H9 (cell line): ENCODE measurements around the gene NFKBIA. TPM values are rescaled to one million over a fixed set of nuclear protein-coding genes. Genes with fewer than 3 reads are reported as not detected.

Source experiments
- DNase-seq: peaks from one replicate; pipeline ENCODE4 v3.0.0-alpha.2; 2017
- H2AFZ ChIP-seq: one replicate; pipeline ENCODE4 v1.6.1; 2013; ENCODE audit warnings: mild to moderate bottlenecking, low read length, control low read depth, moderate library complexity
- H2AK5ac ChIP-seq: 2 replicates; pipeline ENCODE4 v1.6.1; 2013; ENCODE audit warnings: low read length, control low read depth, mixed read lengths; ENCODE audit not compliant: insufficient read length
- H2BK120ac ChIP-seq: one replicate; pipeline ENCODE4 v1.6.1; 2013; ENCODE audit warnings: low read depth, mild to moderate bottlenecking, low read length, control low read depth, inconsistent platforms; ENCODE audit not compliant: poor library complexity, severe bottlenecking
- H2BK12ac ChIP-seq: 2 replicates; pipeline ENCODE4 v1.6.1; 2013; ENCODE audit warnings: low read length, control low read depth, mixed read lengths, low read depth; ENCODE audit not compliant: insufficient read length
- H2BK15ac ChIP-seq: 2 replicates; pipeline ENCODE4 v1.6.1; 2013; ENCODE audit warnings: low read depth, low read length, control low read depth
- H2BK20ac ChIP-seq: one replicate; pipeline ENCODE4 v1.6.1; 2013; ENCODE audit warnings: low read depth, mild to moderate bottlenecking, low read length, control low read depth, inconsistent platforms; ENCODE audit not compliant: poor library complexity, severe bottlenecking
- H2BK5ac ChIP-seq: 2 replicates; pipeline ENCODE4 v1.6.1; 2013; ENCODE audit warnings: low read length, control low read depth, mixed read lengths; ENCODE audit not compliant: insufficient read length
- H3K14ac ChIP-seq: 2 replicates; pipeline ENCODE4 v1.6.1; 2013; ENCODE audit warnings: low read length, control low read depth; ENCODE audit not compliant: insufficient read depth
- H3K18ac ChIP-seq: 2 replicates; pipeline ENCODE4 v1.6.1; 2013; ENCODE audit warnings: low read depth, mild to moderate bottlenecking, mixed read lengths, low read length, control low read depth; ENCODE audit not compliant: insufficient read length
- H3K23ac ChIP-seq: 2 replicates; pipeline ENCODE4 v1.6.1; 2013; ENCODE audit warnings: low read length, control low read depth, mixed read lengths, low read depth; ENCODE audit not compliant: insufficient read length
- H3K23me2 ChIP-seq: 2 replicates; pipeline ENCODE4 v1.6.1; 2013; ENCODE audit warnings: low read depth, mild to moderate bottlenecking, mixed read lengths, low read length, control low read depth; ENCODE audit not compliant: insufficient read length, poor library complexity, severe bottlenecking
- H3K27ac ChIP-seq: 2 replicates; pipeline ENCODE4 v1.5.1; 2013; ENCODE audit warnings: low read length, control low read depth, mixed read lengths, low read depth; ENCODE audit not compliant: insufficient read length
- H3K27me3 ChIP-seq: 2 replicates; pipeline ENCODE4 v1.6.1; 2013; ENCODE audit warnings: low read length, control low read depth, inconsistent platforms; ENCODE audit not compliant: insufficient read depth
- H3K4ac ChIP-seq: 2 replicates; pipeline ENCODE4 v1.6.1; 2013; ENCODE audit warnings: low read depth, mild to moderate bottlenecking, control low read depth, inconsistent platforms, low read length, moderate library complexity
- H3K4me1 ChIP-seq: 2 replicates; pipeline ENCODE4 v1.6.1; 2013; ENCODE audit warnings: low read length, control low read depth, inconsistent platforms; ENCODE audit not compliant: insufficient read depth
- H3K4me2 ChIP-seq: 2 replicates; pipeline ENCODE4 v1.6.1; 2013; ENCODE audit warnings: low read length, control low read depth, mixed read lengths; ENCODE audit not compliant: insufficient read length, insufficient read depth
- H3K56ac ChIP-seq: 2 replicates; pipeline ENCODE4 v1.6.1; 2013; ENCODE audit warnings: low read depth, mild to moderate bottlenecking, mixed read lengths, low read length, control low read depth; ENCODE audit not compliant: insufficient read length
- H3K79me1 ChIP-seq: 2 replicates; pipeline ENCODE4 v1.6.1; 2013; ENCODE audit warnings: low read depth, mild to moderate bottlenecking, moderate library complexity, low read length, control low read depth, inconsistent platforms; ENCODE audit not compliant: insufficient read depth, poor library complexity, severe bottlenecking
- H3K79me2 ChIP-seq: 2 replicates; pipeline ENCODE4 v1.6.1; 2013; ENCODE audit warnings: low read length, control low read depth, inconsistent platforms; ENCODE audit not compliant: insufficient read depth
- H3K9ac ChIP-seq: 2 replicates; pipeline ENCODE4 v1.6.1; 2013; ENCODE audit warnings: low read length, control low read depth, mixed read lengths; ENCODE audit not compliant: insufficient read length; ENCODE audit errors: extremely low read depth
- H3K9me3 ChIP-seq: one replicate; pipeline ENCODE4 v1.6.1; 2013; ENCODE audit warnings: low read depth, low read length, inconsistent platforms; ENCODE audit not compliant: control insufficient read depth
- H3T11ph ChIP-seq: one replicate; pipeline ENCODE4 v1.6.1; 2013; ENCODE audit warnings: mild to moderate bottlenecking, low read length, control low read depth, inconsistent platforms
- H4K20me1 ChIP-seq: one replicate; pipeline ENCODE4 v1.6.1; 2013; ENCODE audit not compliant: control insufficient read depth, insufficient read length, insufficient read depth
- H4K5ac ChIP-seq: 2 replicates; pipeline ENCODE4 v1.6.1; 2013; ENCODE audit warnings: low read depth, mild to moderate bottlenecking, mixed read lengths, low read length, control low read depth; ENCODE audit not compliant: insufficient read length
- H4K8ac ChIP-seq: replicated peaks from 2 replicates; pipeline ENCODE4 v1.6.1; 2013; ENCODE audit warnings: low read length, control low read depth, mixed read lengths, low read depth; ENCODE audit not compliant: insufficient read length
- H4K91ac ChIP-seq: 2 replicates; pipeline ENCODE4 v1.6.1; 2013; ENCODE audit warnings: low read depth, mild to moderate bottlenecking, moderate library complexity, mixed read lengths, low read length, control low read depth; ENCODE audit not compliant: insufficient read length
- H3K27ac Mint-ChIP-seq, 3 experiments: 2 replicates in 2 of 3; 3 replicates in 1 of 3; pipeline ENCODE4 v1.8.0; 2020 to 2021; ENCODE audit warnings: mixed read lengths in 3 of 3, mild to moderate bottlenecking in 1 of 3, moderate library complexity in 1 of 3
- H3K27me3 Mint-ChIP-seq: 2 replicates; pipeline ENCODE4 v1.8.0; 2021; ENCODE audit warnings: low read depth, mild to moderate bottlenecking, moderate library complexity, mixed read lengths
- H3K36me3 Mint-ChIP-seq, 3 experiments: 2 replicates in 2 of 3; 3 replicates in 1 of 3; pipeline ENCODE4 v1.8.0; 2020 to 2021; ENCODE audit warnings: low read depth in 3 of 3, mixed read lengths in 3 of 3; ENCODE audit not compliant: insufficient read depth in 1 of 3
- H3K4me1 Mint-ChIP-seq, 2 experiments: 2 replicates each; pipeline ENCODE4 v1.8.0; 2020; ENCODE audit warnings: mixed read lengths in 2 of 2
- H3K4me3 Mint-ChIP-seq, 2 experiments: 2 replicates in 1 of 2; 3 replicates in 1 of 2; pipeline ENCODE4 v1.8.0; 2020 to 2021; ENCODE audit warnings: mild to moderate bottlenecking in 2 of 2, mixed read lengths in 2 of 2, moderate library complexity in 1 of 2
- H3K9me3 Mint-ChIP-seq, 2 experiments: 2 replicates in 1 of 2; 3 replicates in 1 of 2; pipeline ENCODE4 v1.8.0; 2020; ENCODE audit warnings: mild to moderate bottlenecking in 2 of 2, mixed read lengths in 2 of 2, moderate library complexity in 1 of 2
- CTCF ChIP-seq: fragments of 200-600 bp; sonication (generic); conservative IDR thresholded peaks from 3 replicates; pipeline ENCODE4 v1.8.0; 2021; ENCODE audit warnings: antibody characterized with exemption, mild to moderate bottlenecking
- WGBS: extraction: QIAGEN DNeasy Blood & Tissue Kit; methylation state at CpG from one replicate; pipeline ENCODE4 v1.1.7; 2013; ENCODE audit warnings: missing lambda C conversion rate, low lambda C conversion rate, mixed read lengths; ENCODE audit not compliant: insufficient read length; ENCODE audit errors: extremely low coverage; 5-methylcytosine and 5-hydroxymethylcytosine counted together
- total RNA-seq: library from RNA; stranded (reverse); gene quantifications from 2 replicates; pipeline ENCODE4 v1.2.1, GENCODE V29; 2021

NFKBIA gene
- total RNA-seq, 1 experiment from 2014 or later = 38.4 TPM

GRCh38 chr14:35433826-35434225 is 29.3 kb upstream of the NFKBIA start:
- H3K18ac ChIP-seq = no peak overlapping the region
- no peak overlapping the region for H2AK5ac ChIP-seq
- no peak overlapping the region for H3K56ac ChIP-seq
- no CpG with 5 or more reads among the region's 1 CpG for WGBS
- H2AFZ ChIP-seq = no peak overlapping the region
- H3T11ph ChIP-seq = no peak overlapping the region
- no peak for DNase-seq
- no peak overlapping the region for H2BK120ac ChIP-seq
- no peak overlapping the region for H4K8ac ChIP-seq
- H3K4me1 Mint-ChIP-seq = no peaks in the 10 kb centered on the region; a peak in 1 of 4 replicates
- no peak overlapping the region for H3K4me2 ChIP-seq
- H3K36me3 Mint-ChIP-seq = no peaks in the 10 kb centered on the region
- no peaks in the 10 kb centered on the region for H3K79me2 ChIP-seq
- H3K9me3 ChIP-seq = no peaks in the 10 kb centered on the region
- H2BK5ac ChIP-seq = no peak overlapping the region
- no peaks in the 10 kb centered on the region for H3K23me2 ChIP-seq
- no peak overlapping the region for H3K23ac ChIP-seq
- H3K4me1 ChIP-seq = peaks cover 2% of the 10 kb centered on the region; the same call in 1 of the 2 replicates
- H4K91ac ChIP-seq = no peak overlapping the region
- no peak overlapping the region for H3K4ac ChIP-seq
- no peak overlapping the region for H2BK20ac ChIP-seq
- no peaks in the 10 kb centered on the region for H3K27me3 Mint-ChIP-seq
- H4K20me1 ChIP-seq = no peaks in the 10 kb centered on the region
- H3K27me3 ChIP-seq = no peaks in the 10 kb centered on the region
- no peak overlapping the region for H2BK12ac ChIP-seq
- no peak overlapping the region for H3K27ac Mint-ChIP-seq
- no peaks in the 10 kb centered on the region for H3K79me1 ChIP-seq
- no peak overlapping the region for H3K14ac ChIP-seq
- no peak for TF ChIP-seq CTCF
- no peak overlapping the region for H3K27ac ChIP-seq
- no peak overlapping the region for H3K9ac ChIP-seq
- H4K5ac ChIP-seq = no peak overlapping the region
- no peaks in the 10 kb centered on the region; a peak in 2 of 5 replicates for H3K9me3 Mint-ChIP-seq
- H2BK15ac ChIP-seq = no peak overlapping the region
- no peak overlapping the region for H3K4me3 Mint-ChIP-seq
